ENCODE results near the gene HIVEP1.

The HIVEP1 gene

GRCh38 chr6:12034837-12035236 lies 22.7 kb downstream of the HIVEP1 start:
- H3K27ac ChIP-seq, result no peak overlapping the region; the same call in 1 of the 2 replicates
- TF ChIP-seq ZFX (IDR thresholded peaks at IDR 0.05) (no peak), CTCF (conservative IDR thresholded peaks at IDR 0.05) (peak; percentile 12; the same call in 1 of the 2 replicates)

DNA sequence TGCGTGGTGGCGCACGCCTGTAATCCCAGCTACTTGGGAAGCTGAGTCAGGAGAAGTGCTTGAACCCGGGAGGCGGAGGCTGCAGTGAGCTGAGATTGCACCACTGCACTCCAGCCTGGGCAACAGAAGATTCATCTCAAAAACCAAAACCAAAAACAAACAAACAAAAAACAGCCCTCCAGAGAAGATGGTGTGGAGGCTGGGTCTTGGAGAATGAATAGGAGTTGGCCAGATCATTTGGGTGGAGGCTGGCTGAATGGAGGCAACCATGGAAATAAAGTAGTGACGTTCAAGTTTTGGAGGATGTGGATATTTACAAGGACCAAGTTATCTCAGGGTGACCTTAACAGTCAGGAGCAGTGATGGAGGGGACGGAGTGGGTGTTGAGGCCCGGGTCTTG lies 24.7 kb downstream of the HIVEP1 start:
- H3K27ac ChIP-seq, result no peak overlapping the region
- TF ChIP-seq ZFX (IDR thresholded peaks at IDR 0.05) (no peak), CTCF (conservative IDR thresholded peaks at IDR 0.05) (no peak)

- TF ChIP-seq CTCF (conservative IDR thresholded peaks at IDR 0.05) (no peak), ZFX (IDR thresholded peaks at IDR 0.05) (no peak)
Measured at GRCh38 chr6:12037798-12038197, 25.7 kb downstream of the HIVEP1 start.

GRCh38 chr6:12039540-12040459 lies 27.7 kb downstream of the HIVEP1 start:
- H3K27ac ChIP-seq, result no peak overlapping the region
- TF ChIP-seq ZFX (IDR thresholded peaks at IDR 0.05), result no peak
- no peak for TF ChIP-seq CTCF (conservative IDR thresholded peaks at IDR 0.05)

More at GRCh38 chr6:12037798-12038197, 25.7 kb downstream of the HIVEP1 start:
- no peak overlapping the region for H3K27ac ChIP-seq

- no peak overlapping the region for H3K27ac ChIP-seq
- TF ChIP-seq CTCF (conservative IDR thresholded peaks at IDR 0.05) (no peak), ZFX (IDR thresholded peaks at IDR 0.05) (no peak)
Measured at GRCh38 chr6:12047304-12047703, 35.2 kb downstream of the HIVEP1 start.

- TF ChIP-seq ZFX (IDR thresholded peaks at IDR 0.05), result no peak
- no peak for TF ChIP-seq CTCF (conservative IDR thresholded peaks at IDR 0.05)
Measured at GRCh38 chr6:12047792-12048432, 35.8 kb downstream of the HIVEP1 start.

DNA sequence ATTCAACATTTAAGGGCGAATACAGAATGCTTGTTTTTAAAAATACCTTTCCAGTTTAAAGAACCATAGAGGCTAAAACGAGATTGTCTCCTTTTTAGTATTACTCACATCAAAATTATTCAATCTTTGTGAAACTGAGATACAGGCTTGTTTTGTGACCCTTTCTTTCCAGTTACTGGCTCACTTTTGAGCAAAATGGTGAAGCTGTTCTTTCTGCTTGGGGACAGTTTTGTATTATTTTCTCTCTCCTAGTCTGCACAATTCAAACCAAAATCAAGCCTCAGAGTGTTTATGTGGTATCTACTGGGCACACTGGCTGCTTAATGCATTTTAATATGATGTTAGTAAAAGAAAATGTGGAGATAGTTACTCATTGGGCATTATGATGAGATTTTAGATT lies 36.5 kb downstream of the HIVEP1 start:
- H3K27ac ChIP-seq, result no peak overlapping the region
- TF ChIP-seq CTCF (conservative IDR thresholded peaks at IDR 0.05) (no peak), ZFX (IDR thresholded peaks at IDR 0.05) (no peak)

More at GRCh38 chr6:12047792-12048432, 35.8 kb downstream of the HIVEP1 start:
- no peak overlapping the region for H3K27ac ChIP-seq
